Sigmoid colon (tissue), 7 donors: Measurements from ENCODE around the gene SHISA5. TPM values are rescaled to one million over a fixed set of nuclear protein-coding genes. Genes with fewer than 3 reads are reported as not detected.
"Not testable (repeated sequence)": the region's sequence is repeated elsewhere in the genome, so short reads cannot be mapped to it uniquely, and the experiment has no call there.

ENCODE experiments used
- DNase-seq: peaks from one replicate; pipeline ENCODE4 v3.0.0-alpha.2; 2019
- H3K27ac ChIP-seq, 4 donors: fragments of 200-600 bp; sonication (generic); one replicate each; pipeline ENCODE4 v1.5.1; 2016 to 2019; ENCODE audit warnings: mild to moderate bottlenecking in 1 of 4
- H3K27me3 ChIP-seq, 3 donors: fragments of 200-600 bp; sonication (generic); one replicate each; pipeline ENCODE4 v1.5.1; 2019; ENCODE audit warnings: mild to moderate bottlenecking in 1 of 3
- H3K36me3 ChIP-seq, 4 donors: fragments of 200-600 bp; sonication (generic); one replicate each; pipeline ENCODE4 v1.5.1; 2016 to 2019
- H3K4me1 ChIP-seq, 4 donors: fragments of 200-600 bp; sonication (generic); one replicate each; pipeline ENCODE4 v1.5.1; 2017 to 2019
- H3K4me3 ChIP-seq, 4 donors: fragments of 200-600 bp; sonication (generic); one replicate each; pipeline ENCODE4 v1.5.1; 2017 to 2019; ENCODE audit warnings: mild to moderate bottlenecking in 2 of 4, moderate library complexity in 1 of 4
- H3K9me3 ChIP-seq, 4 donors: fragments of 200-600 bp in 3 of 4; sonication (generic) in 3 of 4; one replicate each; pipeline versions ENCODE4 v1.5.1 to v1.6.1; 2013 to 2019
- EP300 ChIP-seq, 4 donors: sonication (generic); formaldehyde crosslinking; IDR thresholded peaks; one replicate each; pipeline ENCODE4 v1.6.1; 2017; ENCODE audit warnings: antibody characterized with exemption in 4 of 4
- POLR2A ChIP-seq, 2 donors: fragments of 450-650 bp; IDR thresholded peaks; one replicate each; pipeline ENCODE4 v1.6.1; 2016; ENCODE audit warnings: antibody characterized with exemption in 2 of 2, mild to moderate bottlenecking in 2 of 2, moderate library complexity in 2 of 2
- POLR2AphosphoS5 ChIP-seq, 4 donors: sonication (generic); formaldehyde crosslinking; IDR thresholded peaks; one replicate each; pipeline ENCODE4 v1.6.1; 2017; ENCODE audit warnings: antibody characterized with exemption in 4 of 4
- WGBS, 2 donors: extraction: QIAGEN DNeasy Blood & Tissue Kit; methylation state at CpG; one replicate each; pipeline ENCODE4 v1.1.7; 2013; 5-methylcytosine and 5-hydroxymethylcytosine counted together
- intact Hi-C: fragments of 100-400 bp; cut with DNase I; formaldehyde crosslinking; loops from one replicate; pipeline ENCODE4 v1.15.1; 2023
- polyA plus RNA-seq, 3 donors: library from polyadenylated mRNA; stranded (reverse); fragments of 200-250 nt; gene quantifications; one replicate each; pipeline ENCODE4 v1.2.3, GENCODE V29; 2013
- total RNA-seq, 4 donors: library from RNA; depleted of rRNA; stranded (reverse); fragments of >200 nt; gene quantifications; one replicate each; pipeline ENCODE4 v1.1.0, GENCODE V29; 2016
- TF ChIP-seq, protein P1 (sequence below), 4 experiments: fragments of 450-650 bp in 3 of 4; fragments of 200-600 bp in 1 of 4; IDR thresholded peaks; one replicate each; pipeline ENCODE4 v1.5.1; 2016 to 2019; ENCODE audit warnings: antibody characterized with exemption in 4 of 4, mild to moderate bottlenecking in 3 of 4, moderate library complexity in 2 of 4
- donor health status: healthy with polysubstance abuse.
- donor health status: Bipolar disorder and iron deficiency.
- donor health status: healthy.

The SHISA5 gene, protein sequence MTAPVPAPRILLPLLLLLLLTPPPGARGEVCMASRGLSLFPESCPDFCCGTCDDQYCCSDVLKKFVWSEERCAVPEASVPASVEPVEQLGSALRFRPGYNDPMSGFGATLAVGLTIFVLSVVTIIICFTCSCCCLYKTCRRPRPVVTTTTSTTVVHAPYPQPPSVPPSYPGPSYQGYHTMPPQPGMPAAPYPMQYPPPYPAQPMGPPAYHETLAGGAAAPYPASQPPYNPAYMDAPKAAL
- total RNA-seq (10 to 100 TPM; 62.0 to 88.9 (median 74.7) TPM), polyA plus RNA-seq (100 to 1,000 TPM in 1 of 3 donors, 10 to 100 TPM in 2; 57.7 to 142 (median 60.1) TPM)

DNA sequence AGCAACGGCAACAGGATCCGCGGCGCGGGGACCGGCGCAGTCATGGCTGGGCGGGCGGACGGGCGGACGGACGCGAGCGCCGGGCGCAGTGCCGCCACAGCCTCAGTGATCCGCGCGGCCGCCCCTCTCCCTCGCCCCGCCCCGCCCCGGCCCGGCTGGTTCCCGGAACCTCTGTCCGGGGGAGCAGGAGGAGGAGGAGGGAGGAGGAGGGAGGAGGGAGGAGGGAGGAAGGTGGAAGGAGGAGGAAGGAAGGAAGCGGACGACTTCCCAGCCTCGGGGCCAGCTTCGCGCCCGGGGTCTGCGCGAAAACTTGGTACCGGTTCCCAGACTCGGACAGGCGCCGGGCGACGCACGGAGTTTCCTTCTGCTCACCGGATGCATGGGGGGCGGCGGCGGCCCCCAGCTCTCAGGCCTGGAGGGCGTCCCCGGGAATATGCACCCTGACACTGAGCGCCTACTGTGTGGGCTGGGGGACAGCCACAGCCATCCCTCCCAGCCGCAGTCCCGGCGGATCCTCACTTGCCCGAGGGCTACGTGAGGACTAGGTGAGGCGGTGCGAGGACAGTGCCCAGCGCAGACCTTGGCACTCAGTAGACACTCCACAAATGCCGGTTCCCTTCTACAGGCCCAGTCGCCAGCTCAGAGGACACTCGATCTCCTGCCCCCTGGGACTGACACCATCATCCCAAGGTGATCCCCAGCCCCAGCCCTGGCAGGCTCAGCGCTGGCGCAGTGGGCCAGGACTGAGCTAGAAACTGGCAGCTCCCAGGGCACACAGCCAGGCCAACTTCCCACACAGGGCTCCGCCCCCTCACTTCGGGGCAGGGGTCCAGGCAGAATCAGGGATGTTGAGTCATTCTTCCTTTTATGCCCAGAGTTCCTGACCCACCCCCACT, at the start of gene SHISA5:
Gene SHISA5 (minus strand): TSS at position 124 of the 896 bp plus-strand sequence. CDS start 80 bp downstream, at position 44.
- peaks cover 0 to 26% (median 24%) of the 10 kb centered on the region in 4 donors for H3K4me1 ChIP-seq
- TF ChIP-seq POLR2AphosphoS5 (IDR thresholded peaks at IDR 0.05) (peak; percentile 8 to 61 (median 43)), EP300 (IDR thresholded peaks at IDR 0.05) (no peak), POLR2A (IDR thresholded peaks at IDR 0.05) (no peak)
- TF ChIP-seq, protein P1, sequence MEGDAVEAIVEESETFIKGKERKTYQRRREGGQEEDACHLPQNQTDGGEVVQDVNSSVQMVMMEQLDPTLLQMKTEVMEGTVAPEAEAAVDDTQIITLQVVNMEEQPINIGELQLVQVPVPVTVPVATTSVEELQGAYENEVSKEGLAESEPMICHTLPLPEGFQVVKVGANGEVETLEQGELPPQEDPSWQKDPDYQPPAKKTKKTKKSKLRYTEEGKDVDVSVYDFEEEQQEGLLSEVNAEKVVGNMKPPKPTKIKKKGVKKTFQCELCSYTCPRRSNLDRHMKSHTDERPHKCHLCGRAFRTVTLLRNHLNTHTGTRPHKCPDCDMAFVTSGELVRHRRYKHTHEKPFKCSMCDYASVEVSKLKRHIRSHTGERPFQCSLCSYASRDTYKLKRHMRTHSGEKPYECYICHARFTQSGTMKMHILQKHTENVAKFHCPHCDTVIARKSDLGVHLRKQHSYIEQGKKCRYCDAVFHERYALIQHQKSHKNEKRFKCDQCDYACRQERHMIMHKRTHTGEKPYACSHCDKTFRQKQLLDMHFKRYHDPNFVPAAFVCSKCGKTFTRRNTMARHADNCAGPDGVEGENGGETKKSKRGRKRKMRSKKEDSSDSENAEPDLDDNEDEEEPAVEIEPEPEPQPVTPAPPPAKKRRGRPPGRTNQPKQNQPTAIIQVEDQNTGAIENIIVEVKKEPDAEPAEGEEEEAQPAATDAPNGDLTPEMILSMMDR (IDR thresholded peaks at IDR 0.05) = no peak
- peak within 1 kb of the TSS; percentile 83 to 95 (median 91) for H3K27ac ChIP-seq
- DNase-seq = peak; percentile 90
- H3K9me3 ChIP-seq = no peaks in the 10 kb centered on the region
- 2 to 5% methylated on average over 66 of the region's 66 CpGs for WGBS, 2 donors
- H3K27me3 ChIP-seq = no peaks in the 10 kb centered on the region
- intact Hi-C loops = no loop called here
- H3K4me3 ChIP-seq = peak within 1 kb of the TSS; percentile 63 to 78 (median 73)
- H3K36me3 ChIP-seq = peaks cover 0 to 8% (median 3%) of the 10 kb centered on the region in 4 donors

DNA sequence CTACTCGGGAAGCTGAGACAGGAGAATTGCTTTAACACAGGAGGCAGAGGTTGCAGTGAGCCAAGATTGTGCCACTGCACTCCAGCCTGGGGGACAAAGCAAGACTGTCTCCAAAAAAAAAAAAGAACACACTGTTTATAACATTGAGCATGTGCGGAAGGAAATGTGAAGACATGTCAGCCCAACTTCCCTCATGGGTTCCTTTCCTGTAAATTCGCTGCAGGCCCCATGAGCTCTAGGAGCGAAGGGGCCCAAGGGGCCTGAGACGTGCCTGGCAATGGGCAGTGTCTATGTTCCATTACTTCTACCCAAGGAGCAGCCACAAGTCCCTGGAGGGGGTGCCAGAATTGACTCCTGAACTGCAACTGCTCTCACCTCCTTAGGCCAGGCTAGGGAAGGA, 49.4 kb upstream of the SHISA5 start:
- Histone ChIP-seq H3K36me3 (no peaks in the 10 kb centered on the region), H3K4me1 (peaks cover 0 to 27% (median 19%) of the 10 kb centered on the region in 4 donors), H3K27me3 (no peaks in the 10 kb centered on the region), H3K27ac (no peak overlapping the region), H3K9me3 (no peaks in the 10 kb centered on the region), H3K4me3 (no peak overlapping the region)
- no peak for DNase-seq
- WGBS, 2 donors = 82 to 86% methylated on average over 5 of the region's 5 CpGs
- intact Hi-C loops = no loop called here
- TF ChIP-seq POLR2AphosphoS5 (IDR thresholded peaks at IDR 0.05) (no peak), EP300 (IDR thresholded peaks at IDR 0.05) (no peak), POLR2A (IDR thresholded peaks at IDR 0.05) (no peak)
- TF ChIP-seq, protein P1 (IDR thresholded peaks at IDR 0.05) = no peak

DNA sequence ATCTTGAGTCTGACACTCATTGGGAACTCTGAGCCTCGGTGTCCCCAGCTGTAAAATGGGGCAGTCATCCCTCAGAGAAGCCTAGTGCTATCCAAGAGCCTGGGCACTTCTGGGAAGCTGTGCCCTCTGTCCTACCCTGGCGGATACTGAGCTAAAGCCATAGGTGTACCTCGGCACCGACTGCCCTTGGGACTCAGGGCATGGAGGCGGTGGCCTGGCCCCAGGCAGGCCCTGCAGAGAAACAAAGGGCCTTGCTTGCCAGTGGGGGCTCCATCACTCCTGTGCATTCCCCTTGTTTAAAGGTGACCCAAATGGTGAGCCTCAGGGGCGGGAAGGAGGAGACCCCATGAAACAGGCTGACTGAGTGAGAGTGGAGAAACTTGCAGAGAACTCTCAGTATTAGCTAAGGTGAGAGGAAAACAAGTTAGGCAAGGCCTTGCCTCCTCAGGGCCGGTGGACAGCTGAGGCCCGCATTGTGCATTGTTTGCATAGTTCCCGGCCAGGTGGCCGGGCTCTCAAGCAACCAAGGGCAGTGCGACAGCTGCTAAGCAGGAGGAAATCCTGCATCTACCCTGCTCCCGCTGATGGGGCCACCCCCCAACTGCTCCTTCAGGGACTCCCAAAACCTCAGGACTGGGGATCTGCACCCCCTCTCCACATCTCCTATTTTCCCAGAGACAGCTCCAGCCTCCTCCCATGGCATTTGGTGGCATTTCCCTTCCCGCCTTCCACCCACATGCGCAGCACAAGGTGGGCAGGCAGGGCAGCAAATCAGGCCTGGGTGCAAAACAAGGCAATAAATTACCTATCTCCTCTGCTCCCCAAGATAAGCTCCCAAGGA, 48.4 kb upstream of the SHISA5 start:
- Histone ChIP-seq H3K9me3 (no peaks in the 10 kb centered on the region), H3K27ac (no peak overlapping the region), H3K4me3 (no peak overlapping the region), H3K36me3 (peaks cover 0 to under 1% (median 0%) of the 10 kb centered on the region in 4 donors), H3K4me1 (peaks cover 0 to 16% (median 11%) of the 10 kb centered on the region in 4 donors), H3K27me3 (no peaks in the 10 kb centered on the region)
- WGBS, 2 donors = 53 to 78% methylated on average over 14 of the region's 14 CpGs
- TF ChIP-seq POLR2AphosphoS5 (IDR thresholded peaks at IDR 0.05) (no peak), EP300 (IDR thresholded peaks at IDR 0.05) (no peak), POLR2A (IDR thresholded peaks at IDR 0.05) (no peak)
- TF ChIP-seq, protein P1 (IDR thresholded peaks at IDR 0.05) = no peak
- intact Hi-C loops = no loop called here
- no peak for DNase-seq

DNA sequence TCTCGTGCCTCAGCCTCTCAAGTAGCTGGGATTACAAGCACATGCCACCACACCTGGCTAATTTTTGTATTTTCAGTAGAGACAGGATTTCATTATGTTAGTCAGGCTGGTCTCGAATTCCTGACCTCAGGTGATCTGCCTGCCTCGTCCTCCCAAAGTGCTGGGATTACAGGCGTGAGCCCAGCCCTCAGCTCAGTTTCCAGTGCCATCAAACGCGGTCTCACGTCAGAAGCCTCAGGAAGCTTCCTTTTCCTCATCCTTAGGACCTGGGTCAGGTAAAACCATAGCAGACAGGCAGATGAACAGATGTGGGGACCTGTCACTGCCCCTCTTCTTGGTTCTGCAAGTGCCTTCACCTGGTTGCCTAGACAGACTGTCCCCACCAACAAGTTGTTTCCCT, 47.7 kb upstream of the SHISA5 start:
- intact Hi-C loops, H3K27ac ChIP-seq, H3K9me3 ChIP-seq, H3K27me3 ChIP-seq, DNase-seq, H3K4me3 ChIP-seq, H3K36me3 ChIP-seq: not testable (repeated sequence)
- WGBS, 2 donors = 86 to 92% methylated on average over 7 of the region's 7 CpGs
- H3K4me1 ChIP-seq = peaks cover 0 to 13% (median 8%) of the 10 kb centered on the region in 4 donors
